Left cardiac atrium (tissue), 4 donors: Measurements from ENCODE around the gene FAXC. TPM values are rescaled to one million over a fixed set of nuclear protein-coding genes. Genes with fewer than 3 reads are reported as not detected.
"Not testable (repeated sequence)": the region's sequence is repeated elsewhere in the genome, so short reads cannot be mapped to it uniquely, and the experiment has no call there.

Experiments
- ATAC-seq, 2 donors: fragments of 200-7000 bp; cut with Tn5 transposase; one replicate each; pipeline ENCODE4 v1.9.1; 2020; ENCODE audit warnings: mild to moderate bottlenecking in 2 of 2, moderate library complexity in 2 of 2
- DNase-seq: peaks from one replicate; pipeline ENCODE4 v3.0.0-alpha.2; 2020
- intact Hi-C, 2 donors: fragments of 100-400 bp; cut with DNase I; formaldehyde crosslinking; loops; one replicate each; pipeline versions ENCODE4 v1.14.1 to v1.15.1; 2022 to 2023
- total RNA-seq, 2 donors: library from RNA; stranded (reverse); fragmentation: NEBNext Ultra II Directional; extraction: Animal tissue kit (Norgen Biotek cat#: 25700); gene quantifications; one replicate each; pipeline ENCODE4 v1.2.1, GENCODE V29; 2021
- donor health status: DM: no; HTN: yes; CAD: no.
- donor health status: DM: no; HTN: yes; CAD: no; lungs with severe emphysema.
- donor health status: DM: yes; HTN: yes; CAD: no.
- donor health status: Dilated cardiomyopathy.

FAXC gene
- total RNA-seq, 2 donors from 2014 or later, result 0.42 TPM; not detected in 1

GRCh38 chr6:99295276-99295675 is 54.2 kb downstream of the FAXC start:
- ATAC-seq, result no peak
- intact Hi-C loops, result no loop called here
- DNase-seq, result no peak

- DNase-seq (no peak), ATAC-seq (no peak)
- intact Hi-C loops, result no loop called here
These were observed 54.7 kb downstream of the FAXC start for GRCh38 chr6:99294786-99295185.

GRCh38 chr6:99289701-99290100 is 59.8 kb downstream of the FAXC start:
- intact Hi-C loops, result no loop called here
- ATAC-seq, result no peak

GRCh38 chr6:99288668-99289067 is 60.8 kb downstream of the FAXC start:
- ATAC-seq, result no peak
- intact Hi-C loops, result no loop called here
- no peak for DNase-seq

More at GRCh38 chr6:99289701-99290100, 59.8 kb downstream of the FAXC start:
- no peak for DNase-seq

- no peak for ATAC-seq
- no peak for DNase-seq
- intact Hi-C loops, result no loop called here
These were observed 62.0 kb downstream of the FAXC start for GRCh38 chr6:99287523-99287922.

GRCh38 chr6:99285881-99286280 is 63.6 kb downstream of the FAXC start:
- DNase-seq, result no peak
- intact Hi-C loops, result no loop called here
- ATAC-seq, result no peak

GRCh38 chr6:99282479-99283062 is 66.9 kb downstream of the FAXC start:
- ATAC-seq (no peak), DNase-seq (no peak)

GRCh38 chr6:99276747-99277146 is 72.7 kb downstream of the FAXC start:
- intact Hi-C loops, result no loop called here
- ATAC-seq, result no peak

More at GRCh38 chr6:99282479-99283062, 66.9 kb downstream of the FAXC start:
- intact Hi-C loops, result no loop called here

GRCh38 chr6:99270826-99271225 is 78.6 kb downstream of the FAXC start:
- intact Hi-C loops, result no loop called here
- ATAC-seq (no peak), DNase-seq (no peak)

More at GRCh38 chr6:99276747-99277146, 72.7 kb downstream of the FAXC start:
- no peak for DNase-seq

GRCh38 chr6:99270030-99270429 is 79.4 kb downstream of the FAXC start:
- DNase-seq, result no peak
- intact Hi-C loops, result no loop called here
- no peak for ATAC-seq

GRCh38 chr6:99269207-99269606 is 80.3 kb downstream of the FAXC start:
- no peak for ATAC-seq
- intact Hi-C loops, result no loop called here
- no peak for DNase-seq

GRCh38 chr6:99266996-99267395 is 82.5 kb downstream of the FAXC start:
- DNase-seq, intact Hi-C loops, ATAC-seq: not testable (repeated sequence)

GRCh38 chr6:99265447-99265846 is 84.0 kb downstream of the FAXC start:
- intact Hi-C loops, DNase-seq, ATAC-seq: not testable (repeated sequence)

GRCh38 chr6:99254616-99255550 is 94.6 kb downstream of the FAXC start:
- ATAC-seq (no peak), DNase-seq (no peak)
- intact Hi-C loops, result no loop called here

GRCh38 chr6:99253271-99253670 is 96.2 kb downstream of the FAXC start:
- no peak for DNase-seq
- ATAC-seq, result no peak
- intact Hi-C loops, result no loop called here

GRCh38 chr6:99252421-99252820 is 97.1 kb downstream of the FAXC start:
- no peak for DNase-seq
- intact Hi-C loops, result no loop called here
- no peak for ATAC-seq

GRCh38 chr6:99250476-99250875 is 99.0 kb downstream of the FAXC start:
- ATAC-seq (no peak), DNase-seq (no peak)
- intact Hi-C loops, result no loop called here

- no peak for ATAC-seq
- intact Hi-C loops, result no loop called here
- no peak for DNase-seq
These were observed 102.9 kb downstream of the FAXC start for GRCh38 chr6:99246602-99247001.

GRCh38 chr6:99241905-99242534 is 107.5 kb downstream of the FAXC start:
- intact Hi-C loops, result loop anchor here in 1 of 2 donors (2.0 kb wide), 1 partner anchor 91 kb away; no protein-coding TSS in a partner anchor
- DNase-seq (no peak), ATAC-seq (no peak)

GRCh38 chr6:99236010-99236409 is 113.5 kb downstream of the FAXC start:
- ATAC-seq, result no peak
- intact Hi-C loops, result loop anchor here in 1 of 2 donors (10.0 kb wide), 1 partner anchor 81 kb away; no protein-coding TSS in a partner anchor
- no peak for DNase-seq
